NB4 (cell line): ENCODE data around the gene PITPNC1.

Experiments
- POLR2A ChIP-seq: IDR thresholded peaks from 2 replicates; pipeline ENCODE4 v1.6.1; 2011; ENCODE audit warnings: mild to moderate bottlenecking; ENCODE audit not compliant: insufficient read length; ENCODE audit errors: extremely low read depth
- TF ChIP-seq, protein P1 (sequence below): IDR thresholded peaks from one replicate; pipeline ENCODE4 v1.5.1; 2012; ENCODE audit warnings: low read depth, low read length
- TF ChIP-seq, protein P2 (sequence below): IDR thresholded peaks from 2 replicates; pipeline ENCODE4 v1.6.1; 2011; ENCODE audit warnings: low read depth, low read length

DNA sequence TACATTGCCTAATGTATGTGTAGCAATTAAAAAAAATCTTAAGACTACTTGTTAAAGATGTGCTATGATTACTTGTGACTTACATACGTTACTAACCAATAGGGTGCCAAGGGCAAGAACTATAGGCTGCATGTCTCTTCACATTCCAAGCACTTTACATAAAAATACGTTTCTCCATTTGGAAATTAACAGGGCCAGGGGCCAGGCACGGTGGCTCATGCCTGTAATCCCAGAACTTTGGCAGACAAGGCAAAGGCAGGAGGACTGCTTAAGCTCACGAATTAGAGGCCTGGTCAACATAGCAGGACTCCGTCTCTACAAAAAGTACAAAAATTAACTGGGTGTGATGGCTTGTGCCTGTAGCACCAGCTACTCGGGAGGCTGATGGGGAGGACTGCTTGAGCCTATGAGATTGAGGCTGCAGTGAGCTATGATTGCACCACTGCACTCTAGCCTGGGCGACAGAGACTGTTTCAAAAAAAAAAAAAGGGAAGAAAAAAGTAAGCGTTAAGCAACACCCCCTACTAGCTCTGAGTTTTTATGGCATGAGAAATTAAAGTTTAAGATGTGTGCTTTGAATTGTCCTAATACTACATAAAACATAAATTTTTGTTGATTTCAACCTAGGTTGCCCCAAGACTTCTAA, 23.0 kb upstream of the PITPNC1 start:
- TF ChIP-seq, protein P1, sequence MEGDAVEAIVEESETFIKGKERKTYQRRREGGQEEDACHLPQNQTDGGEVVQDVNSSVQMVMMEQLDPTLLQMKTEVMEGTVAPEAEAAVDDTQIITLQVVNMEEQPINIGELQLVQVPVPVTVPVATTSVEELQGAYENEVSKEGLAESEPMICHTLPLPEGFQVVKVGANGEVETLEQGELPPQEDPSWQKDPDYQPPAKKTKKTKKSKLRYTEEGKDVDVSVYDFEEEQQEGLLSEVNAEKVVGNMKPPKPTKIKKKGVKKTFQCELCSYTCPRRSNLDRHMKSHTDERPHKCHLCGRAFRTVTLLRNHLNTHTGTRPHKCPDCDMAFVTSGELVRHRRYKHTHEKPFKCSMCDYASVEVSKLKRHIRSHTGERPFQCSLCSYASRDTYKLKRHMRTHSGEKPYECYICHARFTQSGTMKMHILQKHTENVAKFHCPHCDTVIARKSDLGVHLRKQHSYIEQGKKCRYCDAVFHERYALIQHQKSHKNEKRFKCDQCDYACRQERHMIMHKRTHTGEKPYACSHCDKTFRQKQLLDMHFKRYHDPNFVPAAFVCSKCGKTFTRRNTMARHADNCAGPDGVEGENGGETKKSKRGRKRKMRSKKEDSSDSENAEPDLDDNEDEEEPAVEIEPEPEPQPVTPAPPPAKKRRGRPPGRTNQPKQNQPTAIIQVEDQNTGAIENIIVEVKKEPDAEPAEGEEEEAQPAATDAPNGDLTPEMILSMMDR = no peak
- TF ChIP-seq POLR2A = no peak
- TF ChIP-seq, protein P2, sequence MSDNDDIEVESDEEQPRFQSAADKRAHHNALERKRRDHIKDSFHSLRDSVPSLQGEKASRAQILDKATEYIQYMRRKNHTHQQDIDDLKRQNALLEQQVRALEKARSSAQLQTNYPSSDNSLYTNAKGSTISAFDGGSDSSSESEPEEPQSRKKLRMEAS = no peak
